COR-L47 (cell line): ENCODE measurements around the gene HSPA1B.

Experiments
- DNase-seq: peaks from one replicate; lab custom pipeline; 2025; lab: John Stamatoyannopoulos, UW

Gene HSPA1B

GRCh38 chr6:31879143-31879542 is 51.6 kb downstream of the HSPA1B start:
- no peak for DNase-seq
